ENCODE data around the gene FBXL13.

The FBXL13 gene

DNA sequence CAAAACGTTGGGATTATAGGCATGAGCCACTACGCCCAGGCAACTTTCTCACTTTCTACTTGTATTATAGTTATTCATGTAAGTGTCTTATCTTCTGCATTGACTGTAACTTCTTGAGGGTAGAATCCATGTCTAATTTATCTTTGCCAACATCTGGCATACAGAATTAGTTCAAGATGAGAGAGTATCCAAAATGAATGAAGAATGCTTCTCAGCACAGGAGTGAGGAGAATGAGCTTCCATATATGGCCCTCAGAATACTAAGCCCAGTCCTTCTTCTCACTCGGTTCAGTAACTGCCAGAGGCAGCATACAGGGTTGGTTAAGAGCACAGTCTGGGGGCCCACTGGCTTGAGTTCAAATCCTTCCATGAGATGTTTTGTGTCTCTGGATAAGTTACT is 236.8 kb downstream of the FBXL13 start:
- TF ChIP-seq, protein P1, sequence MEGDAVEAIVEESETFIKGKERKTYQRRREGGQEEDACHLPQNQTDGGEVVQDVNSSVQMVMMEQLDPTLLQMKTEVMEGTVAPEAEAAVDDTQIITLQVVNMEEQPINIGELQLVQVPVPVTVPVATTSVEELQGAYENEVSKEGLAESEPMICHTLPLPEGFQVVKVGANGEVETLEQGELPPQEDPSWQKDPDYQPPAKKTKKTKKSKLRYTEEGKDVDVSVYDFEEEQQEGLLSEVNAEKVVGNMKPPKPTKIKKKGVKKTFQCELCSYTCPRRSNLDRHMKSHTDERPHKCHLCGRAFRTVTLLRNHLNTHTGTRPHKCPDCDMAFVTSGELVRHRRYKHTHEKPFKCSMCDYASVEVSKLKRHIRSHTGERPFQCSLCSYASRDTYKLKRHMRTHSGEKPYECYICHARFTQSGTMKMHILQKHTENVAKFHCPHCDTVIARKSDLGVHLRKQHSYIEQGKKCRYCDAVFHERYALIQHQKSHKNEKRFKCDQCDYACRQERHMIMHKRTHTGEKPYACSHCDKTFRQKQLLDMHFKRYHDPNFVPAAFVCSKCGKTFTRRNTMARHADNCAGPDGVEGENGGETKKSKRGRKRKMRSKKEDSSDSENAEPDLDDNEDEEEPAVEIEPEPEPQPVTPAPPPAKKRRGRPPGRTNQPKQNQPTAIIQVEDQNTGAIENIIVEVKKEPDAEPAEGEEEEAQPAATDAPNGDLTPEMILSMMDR (IDR thresholded peaks at IDR 0.05; ENCODE audit: extremely low read depth, insufficient read depth, missing control alignments): no peak
- in situ Hi-C loops (cut with MboI; ENCODE audit: low pct_unique_long_range_greater_than_20kb, low sequenced_read_pairs, unreplicated experiment): no loop called here
- DNase-seq (ENCODE audit: low spot score): no peak

DNA sequence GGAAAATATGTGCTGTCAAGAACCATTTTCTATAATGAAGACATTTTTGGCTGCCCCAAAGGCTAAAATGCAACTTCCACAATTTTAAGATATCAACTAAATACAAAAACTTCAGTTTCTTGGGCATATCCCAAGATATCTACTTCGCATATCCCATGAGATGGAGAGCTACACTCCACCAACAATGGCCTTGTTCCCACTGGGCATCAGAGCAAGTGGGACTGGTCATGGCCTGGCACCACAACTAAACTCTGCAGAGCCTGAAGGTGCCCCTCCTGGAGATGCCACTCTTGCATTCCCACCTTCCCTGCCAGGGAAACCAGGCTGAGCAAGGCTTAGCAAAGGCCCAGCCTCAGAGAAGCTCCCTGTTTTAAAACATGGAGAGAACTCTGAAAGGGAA is 237.6 kb downstream of the FBXL13 start:
- TF ChIP-seq, protein P1 (IDR thresholded peaks at IDR 0.05; ENCODE audit: extremely low read depth, insufficient read depth, missing control alignments): no peak
- in situ Hi-C loops (cut with MboI; ENCODE audit: low pct_unique_long_range_greater_than_20kb, low sequenced_read_pairs, unreplicated experiment): no loop called here
- DNase-seq (ENCODE audit: low spot score): no peak

DNA sequence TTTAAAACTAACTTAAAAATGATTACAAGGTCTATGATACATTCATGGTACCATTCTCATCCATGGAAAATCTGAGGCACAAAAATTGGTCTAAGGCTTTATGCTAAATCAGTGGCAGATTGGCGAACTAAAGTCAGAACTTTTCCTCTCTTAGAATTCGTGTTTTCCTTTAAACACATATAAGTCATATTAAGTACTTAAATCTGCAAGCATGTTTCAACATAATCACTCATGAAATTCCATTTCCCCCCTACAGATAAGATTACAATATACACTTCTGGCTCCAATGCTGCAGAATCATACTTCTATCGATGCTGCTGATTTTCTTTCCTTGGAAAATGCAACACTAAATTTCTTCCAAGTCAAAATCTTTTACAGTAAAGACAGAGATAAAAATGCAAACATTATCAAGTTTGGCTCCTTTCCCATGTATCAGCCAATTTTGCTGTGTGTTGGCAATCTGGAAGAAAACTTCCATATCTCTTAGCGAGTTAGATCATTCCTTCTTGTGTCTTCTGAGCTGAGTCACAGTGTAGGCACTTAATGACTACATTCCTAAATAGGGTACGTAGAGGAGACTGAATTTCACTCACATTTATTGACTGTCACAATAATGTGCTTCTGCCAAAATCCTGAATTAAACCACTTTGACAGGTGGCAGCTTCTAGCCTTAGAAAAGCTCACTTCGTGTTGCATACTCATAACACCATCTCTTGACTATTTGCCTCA is 238.2 kb downstream of the FBXL13 start:
- TF ChIP-seq, protein P1 (IDR thresholded peaks at IDR 0.05; ENCODE audit: extremely low read depth, insufficient read depth, missing control alignments): no peak
- DNase-seq (ENCODE audit: low spot score): no peak
- in situ Hi-C loops (cut with MboI; ENCODE audit: low pct_unique_long_range_greater_than_20kb, low sequenced_read_pairs, unreplicated experiment): no loop called here

DNA sequence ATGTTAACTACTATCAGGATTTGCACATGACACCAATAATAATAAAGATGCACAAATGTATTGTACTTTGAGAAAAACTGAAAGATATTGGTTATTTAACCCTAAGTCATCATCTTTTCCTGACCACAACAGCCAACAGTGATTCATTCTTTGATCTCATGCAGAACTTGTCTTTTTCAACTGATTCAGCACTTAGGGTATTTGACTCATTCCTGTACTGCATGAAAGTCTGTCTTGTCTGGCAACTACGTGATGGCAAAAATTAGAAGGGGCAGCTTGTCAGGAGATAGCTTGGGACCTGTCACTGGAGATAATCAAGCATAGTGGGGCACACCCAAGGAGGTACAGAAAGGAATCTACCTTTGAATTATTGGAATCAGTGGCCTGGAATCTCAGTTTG is 239.6 kb downstream of the FBXL13 start:
- in situ Hi-C loops (cut with MboI; ENCODE audit: low pct_unique_long_range_greater_than_20kb, low sequenced_read_pairs, unreplicated experiment): no loop called here
- TF ChIP-seq, protein P1 (IDR thresholded peaks at IDR 0.05; ENCODE audit: extremely low read depth, insufficient read depth, missing control alignments): no peak
- peak; percentile 56 for DNase-seq (ENCODE audit: low spot score)

DNA sequence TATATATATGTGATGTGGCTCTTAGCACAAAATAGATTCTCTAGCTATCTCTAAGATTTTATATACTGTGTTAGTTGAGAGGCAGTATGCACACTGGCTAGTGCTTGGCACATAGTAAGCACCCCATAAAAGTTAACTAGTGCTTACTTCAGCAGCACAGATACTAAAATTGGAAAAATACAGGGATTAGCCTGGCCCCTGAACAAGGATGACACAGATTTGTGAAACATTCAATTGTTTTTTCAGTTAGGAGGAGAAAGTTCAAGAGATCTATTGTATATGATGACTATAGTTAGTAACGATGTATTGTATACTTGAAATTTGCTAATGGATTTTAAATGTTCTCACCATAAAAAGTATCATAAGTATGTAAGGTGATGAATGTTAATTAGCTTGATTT is 240.1 kb downstream of the FBXL13 start:
- DNase-seq (ENCODE audit: low spot score): no peak
- TF ChIP-seq, protein P1 (IDR thresholded peaks at IDR 0.05; ENCODE audit: extremely low read depth, insufficient read depth, missing control alignments): no peak
- in situ Hi-C loops (cut with MboI; ENCODE audit: low pct_unique_long_range_greater_than_20kb, low sequenced_read_pairs, unreplicated experiment): no loop called here

DNA sequence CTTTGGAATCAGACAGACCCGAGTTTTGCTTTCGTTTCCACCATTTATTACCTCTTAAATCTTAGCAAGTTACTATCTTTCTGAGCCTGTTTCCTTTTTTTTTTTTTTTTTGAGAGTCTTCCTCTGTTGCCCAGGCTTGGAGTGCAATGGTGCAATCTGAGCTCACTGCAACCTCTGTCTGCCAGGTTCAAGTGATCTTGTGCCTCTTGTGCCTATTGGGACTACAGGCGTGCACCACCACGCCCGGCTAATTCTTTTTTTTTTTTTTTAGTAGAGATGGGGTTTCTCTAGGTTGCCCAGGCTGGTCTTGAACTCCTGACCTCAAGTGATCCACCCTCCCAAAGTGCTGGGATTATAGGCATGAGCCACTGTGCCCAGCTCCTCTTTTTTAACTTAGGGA is 241.3 kb downstream of the FBXL13 start:
- TF ChIP-seq, protein P1 (IDR thresholded peaks at IDR 0.05; ENCODE audit: extremely low read depth, insufficient read depth, missing control alignments): no peak
- no peak for DNase-seq (ENCODE audit: low spot score)
- in situ Hi-C loops (cut with MboI; ENCODE audit: low pct_unique_long_range_greater_than_20kb, low sequenced_read_pairs, unreplicated experiment): no loop called here
